K562 (cell line): ENCODE measurements around the gene ST7. TPM values are rescaled to one million over a fixed set of nuclear protein-coding genes. Genes with fewer than 3 reads are reported as not detected.
A peak's percentile ranks its signal among the peaks of the same experiment; 100 is the strongest.

Source experiments
- CBX3 ChIP-seq, 2 experiments: IDR thresholded peaks; 1 replicate in 1 of 2; 2 replicates in 1 of 2; pipeline ENCODE4 v1.6.1; 2012; ENCODE audit warnings: inconsistent platforms in 2 of 2, low read length in 2 of 2, borderline replicate concordance in 1 of 2, control low read depth in 1 of 2
- GTF2E2 ChIP-seq: fragments of 200-800 bp; sonication (Bioruptor generic); IDR thresholded peaks from 2 replicates; pipeline ENCODE4 v1.6.1; 2016; ENCODE audit warnings: missing genetic modification characterization, missing compliant biosample characterization
- HMG20A ChIP-seq: fragments of 450-650 bp; formaldehyde crosslinking; conservative IDR thresholded peaks from 2 replicates; pipeline ENCODE4 v1.4.0; 2020; ENCODE audit warnings: mild to moderate bottlenecking, mixed read lengths
- HNRNPLL ChIP-seq: fragments of 200-400 bp; formaldehyde crosslinking; IDR thresholded peaks from 2 replicates; pipeline ENCODE4 v1.6.1; 2017; ENCODE audit warnings: low read length, low read depth, mild to moderate bottlenecking; ENCODE audit not compliant: poor library complexity, severe bottlenecking
- NCOA2 ChIP-seq, 2 experiments: fragments of 450-650 bp; IDR thresholded peaks; 2 replicates each; pipeline ENCODE4 v1.6.1; 2018; ENCODE audit warnings: mild to moderate bottlenecking in 2 of 2, moderate library complexity in 1 of 2; ENCODE audit not compliant: partially characterized antibody in 2 of 2
- NFRKB ChIP-seq: fragments of 450-650 bp; IDR thresholded peaks from 2 replicates; pipeline ENCODE4 v1.6.1; 2016; ENCODE audit warnings: low read depth
- PREB ChIP-seq: sonication (generic); formaldehyde crosslinking; IDR thresholded peaks from 2 replicates; pipeline ENCODE4 v1.8.1; 2023; ENCODE audit warnings: mild to moderate bottlenecking, missing genetic modification reagents
- SMARCA4 ChIP-seq: fragments of 450-650 bp; IDR thresholded peaks from 2 replicates; pipeline ENCODE4 v1.6.1; 2016
- THRB ChIP-seq: fragments of 450-650 bp; formaldehyde crosslinking; conservative IDR thresholded peaks from 2 replicates; pipeline ENCODE4 v1.4.0; 2022; ENCODE audit warnings: mild to moderate bottlenecking, missing genetic modification characterization
- ZNF133 ChIP-seq: fragments of 250-450 bp; sonication (Bioruptor Pico); IDR thresholded peaks from 2 replicates; pipeline ENCODE4 v1.4.0; 2020; ENCODE audit warnings: mild to moderate bottlenecking
- ZNF318 ChIP-seq, 2 experiments: fragments of 450-650 bp; IDR thresholded peaks; 2 replicates each; pipeline ENCODE4 v1.6.1; 2016; ENCODE audit warnings: mild to moderate bottlenecking in 2 of 2, borderline replicate concordance in 1 of 2, low read depth in 1 of 2, moderate library complexity in 1 of 2
- polyA plus RNA-seq, 8 experiments: library from polyadenylated mRNA; depleted of rRNA in 4 of 8; stranded (reverse) in 5 of 8; unstranded in 3 of 8; fragments of >200 nt; fragmentation: Nextera tagmentation in 2 of 8; fragmentation: Illumina TruSeq in 1 of 8; extraction: Ambion mirVana in 2 of 8; extraction: Trizol in 1 of 8; gene quantifications; 2 replicates each; pipeline versions ENCODE4 v1.2.1 to v1.2.3, GENCODE V29; 2011 to 2014; ENCODE audit warnings: inconsistent platforms in 1 of 8, missing spikeins in 1 of 8
- total RNA-seq, 7 experiments: library from RNA; depleted of rRNA in 6 of 7; stranded (reverse); fragments of >200 nt in 6 of 7; fragmentation: Illumina TruSeq in 2 of 7; extraction: Trizol in 2 of 7; gene quantifications; 2 replicates each; pipeline versions ENCODE4 v1.2.1 to v1.2.3, GENCODE V29; 2011 to 2021; ENCODE audit warnings: low replicate concordance in 1 of 7
- TF ChIP-seq, protein P1 (sequence below): sonication (generic); formaldehyde crosslinking; IDR thresholded peaks from 2 replicates; pipeline ENCODE4 v1.8.0; 2023; ENCODE audit warnings: mild to moderate bottlenecking, missing genetic modification reagents
- TF ChIP-seq, protein P2 (sequence below): fragments of 450-650 bp; IDR thresholded peaks from 2 replicates; pipeline ENCODE4 v1.6.1; 2016; ENCODE audit warnings: missing biosample characterization, missing genetic modification characterization

ST7 gene
- total and polyA plus RNA-seq, 9 of the 15 experiments (the other 6 are each of a cell fraction or from before 2014, with no cell fraction given), result 23.9 to 56.3 (median 36.9) TPM

- TF ChIP-seq ZNF318 (IDR thresholded peaks at IDR 0.05; ENCODE audit: borderline replicate concordance in 1 of 2, low read depth in 1 of 2) (0 out of 4 replicates have a peak, but pooled peaks of 1 of the 2 experiments have one; percentile 34), THRB (CRISPR knock-in tag) (0 out of 2 replicates have a peak, but pooled peaks have one; percentile 24), SMARCA4 (peak; percentile 66), HNRNPLL (peak; percentile 70), GTF2E2 (tag) (no peak), PREB (0 out of 2 replicates have a peak, but pooled peaks have one; percentile 8), CBX3 (IDR thresholded peaks at IDR 0.05; ENCODE audit: borderline replicate concordance in 1 of 2, low read length in 2 of 2) (peak in 1 of 2 experiments; percentile 25; a peak in 1 of 3 replicates), HMG20A (CRISPR knock-in tag) (no peak), NCOA2 (IDR thresholded peaks at IDR 0.05; ENCODE audit: partially characterized antibody in 2 of 2) (no peak), ZNF133 (CRISPR knock-in tag) (no peak), NFRKB (0 out of 2 replicates have a peak, but pooled peaks have one; percentile 39)
- TF ChIP-seq, protein P1, sequence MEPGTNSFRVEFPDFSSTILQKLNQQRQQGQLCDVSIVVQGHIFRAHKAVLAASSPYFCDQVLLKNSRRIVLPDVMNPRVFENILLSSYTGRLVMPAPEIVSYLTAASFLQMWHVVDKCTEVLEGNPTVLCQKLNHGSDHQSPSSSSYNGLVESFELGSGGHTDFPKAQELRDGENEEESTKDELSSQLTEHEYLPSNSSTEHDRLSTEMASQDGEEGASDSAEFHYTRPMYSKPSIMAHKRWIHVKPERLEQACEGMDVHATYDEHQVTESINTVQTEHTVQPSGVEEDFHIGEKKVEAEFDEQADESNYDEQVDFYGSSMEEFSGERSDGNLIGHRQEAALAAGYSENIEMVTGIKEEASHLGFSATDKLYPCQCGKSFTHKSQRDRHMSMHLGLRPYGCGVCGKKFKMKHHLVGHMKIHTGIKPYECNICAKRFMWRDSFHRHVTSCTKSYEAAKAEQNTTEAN, result no peak
- TF ChIP-seq, protein P2, sequence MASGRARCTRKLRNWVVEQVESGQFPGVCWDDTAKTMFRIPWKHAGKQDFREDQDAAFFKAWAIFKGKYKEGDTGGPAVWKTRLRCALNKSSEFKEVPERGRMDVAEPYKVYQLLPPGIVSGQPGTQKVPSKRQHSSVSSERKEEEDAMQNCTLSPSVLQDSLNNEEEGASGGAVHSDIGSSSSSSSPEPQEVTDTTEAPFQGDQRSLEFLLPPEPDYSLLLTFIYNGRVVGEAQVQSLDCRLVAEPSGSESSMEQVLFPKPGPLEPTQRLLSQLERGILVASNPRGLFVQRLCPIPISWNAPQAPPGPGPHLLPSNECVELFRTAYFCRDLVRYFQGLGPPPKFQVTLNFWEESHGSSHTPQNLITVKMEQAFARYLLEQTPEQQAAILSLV, result no peak
Measured at GRCh38 chr7:116952635-116953371, 498 bp upstream of the ST7 start (continued).
